Neural crest cell (in vitro differentiated cells): ENCODE measurements around the gene ALCAM. TPM values are rescaled to one million over a fixed set of nuclear protein-coding genes. Genes with fewer than 3 reads are reported as not detected.

Experiments
- DNase-seq: peaks from one replicate; pipeline ENCODE4 v3.0.0; 2021; ENCODE audit warnings: low read depth, mixed read lengths, low spot score
- H3K27ac Mint-ChIP-seq: one replicate; pipeline ENCODE4 v1.8.0; 2021; ENCODE audit warnings: mild to moderate bottlenecking, mixed read lengths; ENCODE audit not compliant: unreplicated experiment
- H3K27me3 Mint-ChIP-seq: 2 replicates; pipeline ENCODE4 v1.8.0; 2021; ENCODE audit warnings: low read depth, mild to moderate bottlenecking, mixed read lengths
- H3K36me3 Mint-ChIP-seq: 2 replicates; pipeline ENCODE4 v1.8.0; 2021; ENCODE audit warnings: low read depth, mild to moderate bottlenecking, mixed read lengths
- H3K4me1 Mint-ChIP-seq: 2 replicates; pipeline ENCODE4 v1.8.0; 2021; ENCODE audit warnings: mixed read lengths
- H3K4me3 Mint-ChIP-seq: one replicate; pipeline ENCODE4 v1.8.0; 2021; ENCODE audit warnings: mild to moderate bottlenecking, mixed read lengths
- H3K9me3 Mint-ChIP-seq: 2 replicates; pipeline ENCODE4 v1.8.0; 2021; ENCODE audit warnings: mixed read lengths
- total RNA-seq: library from RNA; stranded (reverse); gene quantifications from 2 replicates; pipeline ENCODE4 v1.2.1, GENCODE V29; 2021
- TF ChIP-seq, protein P1 (sequence below): fragments of 200-600 bp; sonication (generic); conservative IDR thresholded peaks from 2 replicates; pipeline ENCODE4 v1.5.0; 2021; ENCODE audit warnings: antibody characterized with exemption, mild to moderate bottlenecking

Gene ALCAM
- total RNA-seq, 1 donor from 2014 or later = 8.7 TPM

GRCh38 chr3:105364128-105364527 is 2.6 kb upstream of the ALCAM start:
- Mint-ChIP-seq H3K27me3 (peaks cover 43% of the 10 kb centered on the region), H3K4me1 (peaks cover 30% of the 10 kb centered on the region), H3K4me3 (no peak overlapping the region), H3K9me3 (no peaks in the 10 kb centered on the region), H3K36me3 (no peaks in the 10 kb centered on the region), H3K27ac (no peak overlapping the region)
- no peak for DNase-seq
- TF ChIP-seq, protein P1, sequence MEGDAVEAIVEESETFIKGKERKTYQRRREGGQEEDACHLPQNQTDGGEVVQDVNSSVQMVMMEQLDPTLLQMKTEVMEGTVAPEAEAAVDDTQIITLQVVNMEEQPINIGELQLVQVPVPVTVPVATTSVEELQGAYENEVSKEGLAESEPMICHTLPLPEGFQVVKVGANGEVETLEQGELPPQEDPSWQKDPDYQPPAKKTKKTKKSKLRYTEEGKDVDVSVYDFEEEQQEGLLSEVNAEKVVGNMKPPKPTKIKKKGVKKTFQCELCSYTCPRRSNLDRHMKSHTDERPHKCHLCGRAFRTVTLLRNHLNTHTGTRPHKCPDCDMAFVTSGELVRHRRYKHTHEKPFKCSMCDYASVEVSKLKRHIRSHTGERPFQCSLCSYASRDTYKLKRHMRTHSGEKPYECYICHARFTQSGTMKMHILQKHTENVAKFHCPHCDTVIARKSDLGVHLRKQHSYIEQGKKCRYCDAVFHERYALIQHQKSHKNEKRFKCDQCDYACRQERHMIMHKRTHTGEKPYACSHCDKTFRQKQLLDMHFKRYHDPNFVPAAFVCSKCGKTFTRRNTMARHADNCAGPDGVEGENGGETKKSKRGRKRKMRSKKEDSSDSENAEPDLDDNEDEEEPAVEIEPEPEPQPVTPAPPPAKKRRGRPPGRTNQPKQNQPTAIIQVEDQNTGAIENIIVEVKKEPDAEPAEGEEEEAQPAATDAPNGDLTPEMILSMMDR = no peak

DNA sequence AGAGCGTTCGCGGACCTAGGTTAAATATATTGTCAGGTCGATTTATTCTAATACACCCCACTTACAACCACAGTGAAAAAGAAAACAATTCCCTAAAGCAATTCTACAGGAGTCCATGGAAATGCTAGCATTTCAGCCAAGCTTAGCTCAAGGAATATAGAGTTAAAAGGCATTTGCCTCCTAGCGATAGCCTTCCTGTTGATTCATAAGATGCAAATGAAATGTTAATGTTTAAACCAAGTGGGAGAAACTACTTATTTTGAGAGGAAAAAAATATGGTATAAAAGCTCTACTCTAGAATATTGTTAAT is 1.7 kb upstream of the ALCAM start:
- H3K27ac Mint-ChIP-seq = no peak overlapping the region
- TF ChIP-seq, protein P1 = no peak
- peaks cover 36% of the 10 kb centered on the region for H3K4me1 Mint-ChIP-seq

DNA sequence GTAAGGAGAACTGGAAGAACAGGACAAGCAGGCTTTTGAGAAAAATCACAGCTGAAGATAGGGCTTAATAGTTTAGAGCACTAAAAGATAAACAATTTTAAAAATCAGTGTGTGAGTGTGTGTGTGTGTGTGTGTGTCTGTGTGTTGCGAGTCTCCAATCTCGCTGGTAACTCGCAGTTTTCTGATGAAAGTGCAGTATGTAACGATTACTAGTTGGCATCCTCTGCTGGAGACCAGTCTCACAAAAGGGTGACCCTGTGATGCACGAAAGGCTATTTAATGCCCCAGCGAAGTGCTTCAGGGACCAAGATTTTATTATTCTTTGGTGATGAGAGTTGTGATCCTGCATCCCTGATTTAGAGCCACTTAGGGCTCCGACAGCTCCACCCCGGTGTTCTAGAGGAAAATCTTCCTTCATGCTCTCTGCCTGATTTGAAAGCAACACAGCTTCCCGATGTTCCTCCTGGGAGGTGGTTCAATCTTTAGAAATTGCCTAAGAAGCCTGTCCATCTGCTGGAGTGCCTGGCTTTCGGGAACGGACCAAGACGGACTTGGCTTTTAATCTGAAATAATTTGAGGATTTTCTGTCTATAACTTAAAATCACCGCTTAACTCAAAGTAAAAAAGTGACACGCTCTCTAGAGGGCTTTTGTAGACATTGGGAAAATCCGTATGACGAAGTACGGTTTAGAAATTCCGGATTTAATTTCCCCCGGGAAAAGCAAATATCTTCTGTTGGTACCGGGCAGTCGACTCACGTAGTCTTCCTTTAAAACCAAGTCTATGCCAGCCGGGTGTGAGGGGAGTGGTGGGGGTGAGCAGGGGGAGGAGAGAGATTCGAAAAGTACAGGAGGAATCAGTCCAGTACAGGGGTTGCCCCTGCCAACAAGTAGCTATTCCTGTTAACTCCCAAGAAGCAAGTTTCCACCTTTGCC is 1.1 kb upstream of the ALCAM start:
- DNase-seq = no peak
- Mint-ChIP-seq H3K36me3 (no peaks in the 10 kb centered on the region), H3K27ac (peak overlapping the region; percentile 46), H3K27me3 (peaks cover 50% of the 10 kb centered on the region), H3K4me1 (peaks cover 37% of the 10 kb centered on the region), H3K4me3 (peak overlapping the region; percentile 91), H3K9me3 (no peaks in the 10 kb centered on the region)
- TF ChIP-seq, protein P1 = no peak

More for the DNA sequence above, 1.7 kb upstream of the ALCAM start:
- H3K27me3 Mint-ChIP-seq = peaks cover 50% of the 10 kb centered on the region
- DNase-seq = no peak
- no peaks in the 10 kb centered on the region for H3K36me3 Mint-ChIP-seq
- peak overlapping the region; percentile 91 for H3K4me3 Mint-ChIP-seq
- no peaks in the 10 kb centered on the region for H3K9me3 Mint-ChIP-seq

GRCh38 chr3:105367063-105367405 is 325 bp downstream of the ALCAM start:
- Mint-ChIP-seq H3K27me3 (peaks cover 47% of the 10 kb centered on the region), H3K36me3 (no peaks in the 10 kb centered on the region), H3K4me1 (peaks cover 37% of the 10 kb centered on the region), H3K27ac (no peak overlapping the region), H3K9me3 (no peaks in the 10 kb centered on the region), H3K4me3 (peak overlapping the region; percentile 91)
- DNase-seq = peak; percentile 10
- TF ChIP-seq, protein P1 = no peak

GRCh38 chr3:105367406-105368213 is 901 bp downstream of the ALCAM start:
- H3K36me3 Mint-ChIP-seq = no peaks in the 10 kb centered on the region
- H3K27ac Mint-ChIP-seq = no peak overlapping the region
- H3K4me1 Mint-ChIP-seq = peaks cover 37% of the 10 kb centered on the region
- H3K9me3 Mint-ChIP-seq = no peaks in the 10 kb centered on the region
- peak overlapping the region; percentile 88 for H3K4me3 Mint-ChIP-seq
- H3K27me3 Mint-ChIP-seq = peaks cover 47% of the 10 kb centered on the region
- TF ChIP-seq, protein P1 = no peak
- DNase-seq = peak; percentile 18
